ENCODE measurements around the gene GOPC.

GOPC gene

GRCh38 chr6:117603821-117604220 is 1.5 kb upstream of the GOPC start:
- Mint-ChIP-seq H3K4me1 (peaks cover 35% of the 10 kb centered on the region), H3K4me3 (no peak overlapping the region), H3K27me3 (peaks cover 8% of the 10 kb centered on the region), H3K9me3 (no peaks in the 10 kb centered on the region), H3K27ac (no peak overlapping the region), H3K36me3 (peaks cover 7% of the 10 kb centered on the region)

GRCh38 chr6:117602899-117603588 is 733 bp upstream of the GOPC start:
- peak overlapping the region; percentile 96 for H3K4me3 Mint-ChIP-seq
- peaks cover 5% of the 10 kb centered on the region for H3K27me3 Mint-ChIP-seq
- no peaks in the 10 kb centered on the region for H3K9me3 Mint-ChIP-seq
- H3K27ac Mint-ChIP-seq: peak overlapping the region; percentile 100
- peaks cover 42% of the 10 kb centered on the region for H3K4me1 Mint-ChIP-seq
- H3K36me3 Mint-ChIP-seq: peaks cover 12% of the 10 kb centered on the region

GRCh38 chr6:117601811-117602150 is 530 bp downstream of the GOPC start:
- Mint-ChIP-seq H3K4me1 (peaks cover 51% of the 10 kb centered on the region), H3K27ac (peak overlapping the region; percentile 65)

GRCh38 chr6:117600008-117600743 is 2.1 kb downstream of the GOPC start:
- Mint-ChIP-seq H3K27ac (no peak overlapping the region), H3K4me3 (peak overlapping the region; percentile 96), H3K27me3 (no peaks in the 10 kb centered on the region), H3K36me3 (peaks cover 30% of the 10 kb centered on the region), H3K9me3 (peaks cover 5% of the 10 kb centered on the region), H3K4me1 (peaks cover 48% of the 10 kb centered on the region)

More at GRCh38 chr6:117601811-117602150, 530 bp downstream of the GOPC start:
- H3K9me3 Mint-ChIP-seq: peaks cover 5% of the 10 kb centered on the region
- H3K27me3 Mint-ChIP-seq: peaks cover under 1% of the 10 kb centered on the region
- peak overlapping the region; percentile 96 for H3K4me3 Mint-ChIP-seq
- H3K36me3 Mint-ChIP-seq: peaks cover 19% of the 10 kb centered on the region

- H3K4me1 Mint-ChIP-seq: peaks cover 41% of the 10 kb centered on the region
- no peak overlapping the region for H3K27ac Mint-ChIP-seq
- peaks cover 30% of the 10 kb centered on the region for H3K36me3 Mint-ChIP-seq
- no peaks in the 10 kb centered on the region for H3K27me3 Mint-ChIP-seq
- H3K9me3 Mint-ChIP-seq: peaks cover 5% of the 10 kb centered on the region
- peak overlapping the region; percentile 39 for H3K4me3 Mint-ChIP-seq
Measured at GRCh38 chr6:117597755-117598154, 4.6 kb downstream of the GOPC start.

- H3K4me3 Mint-ChIP-seq: no peak overlapping the region
- H3K27ac Mint-ChIP-seq: no peak overlapping the region
- H3K9me3 Mint-ChIP-seq: peaks cover 5% of the 10 kb centered on the region
- peaks cover 40% of the 10 kb centered on the region for H3K4me1 Mint-ChIP-seq
- H3K27me3 Mint-ChIP-seq: no peaks in the 10 kb centered on the region
- H3K36me3 Mint-ChIP-seq: peaks cover 34% of the 10 kb centered on the region
Measured at GRCh38 chr6:117595099-117595923, 7.0 kb downstream of the GOPC start.

GRCh38 chr6:117592983-117593759 is 9.1 kb downstream of the GOPC start:
- Mint-ChIP-seq H3K4me1 (peaks cover 25% of the 10 kb centered on the region), H3K9me3 (peaks cover 5% of the 10 kb centered on the region), H3K36me3 (peaks cover 30% of the 10 kb centered on the region), H3K4me3 (no peak overlapping the region), H3K27ac (no peak overlapping the region), H3K27me3 (no peaks in the 10 kb centered on the region)

GRCh38 chr6:117591405-117591804 is 10.9 kb downstream of the GOPC start:
- Mint-ChIP-seq H3K4me3 (no peak overlapping the region), H3K4me1 (peaks cover 21% of the 10 kb centered on the region), H3K27me3 (no peaks in the 10 kb centered on the region), H3K36me3 (peaks cover 25% of the 10 kb centered on the region), H3K9me3 (no peaks in the 10 kb centered on the region), H3K27ac (no peak overlapping the region)

GRCh38 chr6:117590447-117590846 is 11.9 kb downstream of the GOPC start:
- Mint-ChIP-seq H3K27me3 (no peaks in the 10 kb centered on the region), H3K4me3 (no peak overlapping the region), H3K9me3 (no peaks in the 10 kb centered on the region), H3K36me3 (peaks cover 17% of the 10 kb centered on the region), H3K27ac (no peak overlapping the region), H3K4me1 (peaks cover 28% of the 10 kb centered on the region)

- Mint-ChIP-seq H3K4me3 (no peak overlapping the region), H3K27me3 (no peaks in the 10 kb centered on the region), H3K4me1 (peaks cover 48% of the 10 kb centered on the region), H3K9me3 (no peaks in the 10 kb centered on the region), H3K27ac (no peak overlapping the region), H3K36me3 (peaks cover 21% of the 10 kb centered on the region)
Measured at GRCh38 chr6:117585647-117586046, 16.7 kb downstream of the GOPC start.

- Mint-ChIP-seq H3K36me3 (peaks cover 7% of the 10 kb centered on the region), H3K4me3 (no peak overlapping the region), H3K27ac (no peak overlapping the region), H3K9me3 (no peaks in the 10 kb centered on the region), H3K27me3 (no peaks in the 10 kb centered on the region), H3K4me1 (peaks cover 11% of the 10 kb centered on the region)
Measured at GRCh38 chr6:117574198-117574597, 28.1 kb downstream of the GOPC start.

GRCh38 chr6:117573006-117573680 is 29.2 kb downstream of the GOPC start:
- Mint-ChIP-seq H3K9me3 (no peaks in the 10 kb centered on the region), H3K4me1 (peaks cover 6% of the 10 kb centered on the region), H3K27ac (no peak overlapping the region), H3K27me3 (no peaks in the 10 kb centered on the region), H3K4me3 (no peak overlapping the region), H3K36me3 (peaks cover 7% of the 10 kb centered on the region)

- Mint-ChIP-seq H3K27me3 (no peaks in the 10 kb centered on the region), H3K36me3 (peaks cover 7% of the 10 kb centered on the region), H3K27ac (no peak overlapping the region), H3K4me1 (peaks cover 4% of the 10 kb centered on the region), H3K4me3 (no peak overlapping the region), H3K9me3 (no peaks in the 10 kb centered on the region)
Measured at GRCh38 chr6:117568831-117569410, 33.4 kb downstream of the GOPC start.

- H3K4me1 Mint-ChIP-seq: peaks cover 4% of the 10 kb centered on the region
- no peaks in the 10 kb centered on the region for H3K27me3 Mint-ChIP-seq
- no peaks in the 10 kb centered on the region for H3K9me3 Mint-ChIP-seq
- no peak overlapping the region for H3K4me3 Mint-ChIP-seq
- peaks cover 7% of the 10 kb centered on the region for H3K36me3 Mint-ChIP-seq
- no peak overlapping the region for H3K27ac Mint-ChIP-seq
Measured at GRCh38 chr6:117568247-117568646, 34.1 kb downstream of the GOPC start.
